ENCODE data around the gene RIC8A.
"Not testable (repeated sequence)": the region's sequence is repeated elsewhere in the genome, so short reads cannot be mapped to it uniquely, and the experiment has no call there.

The RIC8A gene

DNA sequence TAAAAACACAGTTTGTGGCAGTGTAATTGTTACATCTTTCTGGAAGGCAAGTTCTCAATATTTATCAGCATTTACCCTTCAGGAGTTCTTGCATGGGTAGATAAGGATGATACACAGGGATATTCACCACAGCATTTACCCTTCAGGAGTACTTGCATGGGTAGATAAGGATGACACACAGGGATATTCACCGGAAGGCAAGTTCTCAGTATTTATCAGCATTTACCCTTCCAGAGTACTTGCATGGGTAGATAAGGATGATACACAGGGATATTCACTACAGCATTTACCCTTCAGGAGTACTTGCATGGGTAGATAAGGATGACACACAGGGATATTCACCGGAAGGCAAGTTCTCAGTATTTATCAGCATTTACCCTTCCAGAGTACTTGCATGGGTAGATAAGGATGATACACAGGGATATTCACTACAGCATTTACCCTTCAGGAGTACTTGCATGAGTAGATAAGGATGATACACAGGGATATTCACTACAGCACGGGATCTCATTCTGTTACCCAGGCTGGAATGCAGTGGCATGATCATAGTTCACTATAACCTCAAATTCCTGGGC, 13.2 kb downstream of the RIC8A start:
- DNase-seq (ENCODE audit: low read depth): not testable (repeated sequence)

GRCh38 chr11:221539-221938, 14.0 kb downstream of the RIC8A start:
- DNase-seq (ENCODE audit: low read depth): no peak

GRCh38 chr11:221998-222789, 14.7 kb downstream of the RIC8A start:
- no peak for DNase-seq (ENCODE audit: low read depth)

DNA sequence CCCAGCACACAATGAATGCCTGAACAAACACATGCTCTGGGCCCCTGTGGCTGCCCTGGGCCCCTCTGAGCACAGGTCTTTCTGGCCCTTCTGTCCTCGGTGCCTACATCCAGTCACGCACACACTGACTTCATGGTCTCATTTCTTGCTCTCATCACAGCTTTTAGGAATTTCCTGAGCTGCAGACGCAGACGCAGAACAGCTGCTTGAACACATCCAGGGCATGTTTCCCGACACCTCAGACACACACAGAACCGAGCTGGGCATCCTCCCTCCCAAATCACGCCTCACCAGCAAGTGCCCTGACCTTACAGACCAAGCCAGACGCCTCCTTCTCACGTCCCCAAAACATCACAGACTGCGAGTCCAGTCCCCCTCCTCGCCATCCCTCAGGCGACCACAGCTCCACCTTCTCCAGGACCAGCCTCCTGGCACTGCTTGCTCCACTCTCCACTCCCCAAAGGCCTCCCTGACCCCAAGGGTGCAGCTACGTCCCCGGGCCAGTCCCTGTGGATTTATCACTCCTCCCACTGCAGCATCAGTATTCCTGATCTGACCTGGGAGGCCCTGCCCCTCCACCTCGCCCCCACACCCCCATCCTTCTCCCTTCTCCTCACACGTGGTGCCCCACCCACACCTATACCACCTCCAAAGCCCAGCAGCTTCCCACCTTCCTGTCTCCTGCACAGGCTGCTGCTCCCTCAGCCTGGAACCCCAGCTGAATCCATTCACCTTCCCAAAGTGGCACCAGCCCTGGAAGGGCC, 15.7 kb downstream of the RIC8A start:
- DNase-seq (ENCODE audit: low read depth): no peak

- no peak for DNase-seq (ENCODE audit: low read depth)
Measured at GRCh38 chr11:223884-224283, 16.4 kb downstream of the RIC8A start.

GRCh38 chr11:224424-224823, 16.9 kb downstream of the RIC8A start:
- DNase-seq (ENCODE audit: low read depth): no peak

DNA sequence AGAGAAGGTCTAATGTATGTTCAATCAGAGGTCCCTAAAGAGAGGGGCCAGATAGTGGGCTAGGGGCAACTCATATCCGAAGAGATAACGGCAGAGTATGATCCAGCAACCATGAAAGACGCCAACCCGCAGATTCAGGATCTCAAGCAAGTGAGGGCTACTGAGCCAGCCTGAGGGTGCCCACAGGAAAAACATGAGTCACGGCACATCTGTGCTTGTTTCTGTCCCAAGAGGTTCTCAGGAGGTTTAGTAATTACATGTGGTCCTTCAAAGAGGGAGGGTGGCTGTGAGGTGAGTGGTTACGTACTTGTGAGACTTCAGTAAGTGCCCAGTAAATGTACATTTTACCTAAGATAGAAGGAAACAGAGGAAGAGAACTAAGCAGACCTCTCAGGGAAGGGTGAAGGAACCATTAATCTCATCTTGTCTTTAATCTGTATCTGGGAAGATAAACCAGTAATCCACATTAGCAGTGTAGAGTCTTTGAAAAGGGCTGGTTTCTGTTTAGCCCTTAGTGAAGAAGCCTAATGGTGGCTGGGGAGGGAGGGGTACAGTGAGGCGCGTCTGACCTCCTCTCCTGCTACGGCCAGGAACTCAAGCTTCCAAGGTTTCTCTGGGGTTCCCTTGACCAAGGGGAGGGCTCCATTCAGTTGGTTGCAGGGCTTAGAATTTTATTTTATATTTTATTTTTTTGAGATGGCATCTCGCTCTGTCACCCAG, 18.4 kb downstream of the RIC8A start:
- no peak for DNase-seq (ENCODE audit: low read depth)

DNA sequence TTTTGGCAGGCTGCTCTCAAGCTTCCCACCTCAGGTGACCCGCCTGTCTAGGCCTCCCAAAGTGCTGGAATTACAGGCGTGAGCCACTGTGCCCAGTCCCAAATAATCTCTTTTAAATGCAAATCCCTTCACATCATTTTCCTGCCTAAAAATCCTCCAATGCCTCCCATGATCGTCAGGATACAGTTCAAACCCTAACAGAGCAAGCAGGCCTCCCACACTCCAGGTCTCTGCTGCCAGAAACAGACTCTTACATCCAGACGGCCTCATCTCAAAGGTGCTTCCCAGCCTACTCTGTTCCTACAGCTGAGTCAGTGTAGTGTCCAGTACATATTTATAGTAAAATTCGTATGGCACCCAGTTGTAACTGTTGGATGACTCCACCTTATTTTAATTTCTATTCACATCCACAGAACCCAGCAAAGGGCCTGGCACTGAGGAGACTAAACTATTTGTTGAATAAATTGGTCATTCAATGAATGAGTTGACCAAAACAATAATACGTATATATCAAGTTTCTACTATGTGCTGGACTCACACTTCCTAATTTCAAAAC, 20.4 kb downstream of the RIC8A start:
- DNase-seq (ENCODE audit: low read depth): no peak

- DNase-seq (ENCODE audit: low read depth): no peak
Measured at GRCh38 chr11:230431-230830, 22.9 kb downstream of the RIC8A start.

DNA sequence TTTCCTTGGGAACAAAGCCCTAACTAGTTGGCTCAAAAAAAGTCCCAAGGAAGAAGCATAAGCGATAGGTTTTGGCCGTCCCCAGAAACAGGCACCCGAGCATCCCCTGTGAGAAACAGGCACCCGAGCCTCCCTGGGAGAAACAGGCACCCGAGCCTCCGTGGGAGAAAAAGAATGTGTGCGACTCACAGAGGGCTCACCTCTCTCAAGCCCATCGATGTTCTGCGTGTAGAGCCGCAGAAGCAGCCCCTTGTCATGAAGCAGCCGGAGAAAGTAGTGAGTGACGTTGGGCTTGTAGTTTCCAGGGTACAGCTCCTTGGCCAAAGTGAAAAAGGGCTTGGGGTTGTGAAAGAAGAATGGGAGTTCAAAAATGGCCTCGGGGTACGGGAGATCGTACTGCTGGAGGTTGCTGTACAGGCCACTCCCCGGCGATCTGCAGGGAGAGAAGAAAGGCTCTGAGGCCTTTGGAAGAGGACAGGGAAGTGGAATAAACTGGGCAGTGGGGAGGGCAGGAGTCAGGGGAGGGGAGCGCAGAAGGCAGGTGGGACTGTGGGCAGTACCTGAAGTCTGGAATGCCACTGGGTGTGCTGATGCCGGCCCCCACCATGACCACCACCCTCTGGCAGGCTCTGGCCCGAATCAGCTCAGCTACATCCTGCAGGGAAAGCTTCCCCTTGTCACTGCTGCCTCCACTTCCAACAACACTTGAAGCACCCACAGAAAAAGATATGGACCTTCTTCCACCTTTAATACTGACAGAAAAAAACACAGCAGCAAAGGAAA, 25.5 kb downstream of the RIC8A start:
- DNase-seq (ENCODE audit: low read depth): no peak

GRCh38 chr11:235180-235579, 27.7 kb downstream of the RIC8A start:
- no peak for DNase-seq (ENCODE audit: low read depth)

- peak; percentile 43 for DNase-seq (ENCODE audit: low read depth)
Measured at GRCh38 chr11:235609-235996, 28.1 kb downstream of the RIC8A start.

DNA sequence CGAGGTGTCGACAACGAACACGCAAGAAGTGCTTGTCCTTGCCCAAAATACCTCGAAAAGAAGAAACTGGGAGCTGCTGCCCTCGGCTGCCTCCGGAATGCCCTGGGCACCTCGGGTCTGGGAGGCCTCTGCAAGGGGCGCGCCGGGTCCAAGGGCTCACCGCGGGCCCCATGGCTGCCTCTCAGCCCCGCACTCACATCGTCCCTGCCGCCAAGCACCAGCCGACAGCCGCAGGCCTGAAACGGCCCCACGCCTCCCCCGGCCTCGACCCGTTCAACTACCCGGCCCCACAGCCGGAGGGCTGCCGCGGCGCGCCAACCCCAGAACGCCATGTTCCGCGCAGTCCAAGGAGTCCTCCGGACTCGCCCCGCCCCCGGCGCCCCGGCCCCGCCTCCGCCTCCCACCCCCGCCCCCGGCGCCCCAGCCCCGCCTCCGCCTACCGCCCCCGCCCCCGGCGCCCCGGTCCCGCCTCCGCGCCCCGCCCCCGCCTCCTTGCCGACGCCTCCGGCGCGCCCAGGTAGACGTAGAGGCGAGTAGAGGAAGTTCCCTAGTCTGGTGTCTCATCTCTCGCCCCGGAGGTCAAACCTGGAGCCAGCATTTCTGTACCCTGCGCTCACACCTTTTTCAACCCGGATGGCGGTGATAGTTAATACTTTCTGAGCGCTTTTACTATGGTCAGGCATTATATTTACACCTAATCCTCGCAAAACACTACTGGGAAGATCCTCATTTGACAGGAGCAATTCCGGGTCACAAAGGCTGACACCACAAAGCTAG, 28.7 kb downstream of the RIC8A start, which contains the start of gene SIRT3:
SIRT3 (minus strand) TSS at position 346 of the 777 bp plus-strand sequence; CDS start at position 332, 14 bp downstream.
- peak; percentile 60 for DNase-seq (ENCODE audit: low read depth)

- peak; percentile 79 for DNase-seq (ENCODE audit: low read depth)
Measured at GRCh38 chr11:236774-237767, 29.6 kb downstream of the RIC8A start, which contains the start of gene PSMD13. Gene PSMD13, plus strand, starts transcription at chr11:236976. Its CDS starts 74 bp downstream, at chr11:237050.

- DNase-seq (ENCODE audit: low read depth): not testable (repeated sequence)
Measured at GRCh38 chr11:238346-238745, 30.8 kb downstream of the RIC8A start.

- no peak for DNase-seq (ENCODE audit: low read depth)
Measured at GRCh38 chr11:240315-240714, 32.8 kb downstream of the RIC8A start.

GRCh38 chr11:241634-242033, 34.1 kb downstream of the RIC8A start:
- DNase-seq (ENCODE audit: low read depth): no peak

- no peak for DNase-seq (ENCODE audit: low read depth)
Measured at GRCh38 chr11:244376-244775, 36.9 kb downstream of the RIC8A start.

DNA sequence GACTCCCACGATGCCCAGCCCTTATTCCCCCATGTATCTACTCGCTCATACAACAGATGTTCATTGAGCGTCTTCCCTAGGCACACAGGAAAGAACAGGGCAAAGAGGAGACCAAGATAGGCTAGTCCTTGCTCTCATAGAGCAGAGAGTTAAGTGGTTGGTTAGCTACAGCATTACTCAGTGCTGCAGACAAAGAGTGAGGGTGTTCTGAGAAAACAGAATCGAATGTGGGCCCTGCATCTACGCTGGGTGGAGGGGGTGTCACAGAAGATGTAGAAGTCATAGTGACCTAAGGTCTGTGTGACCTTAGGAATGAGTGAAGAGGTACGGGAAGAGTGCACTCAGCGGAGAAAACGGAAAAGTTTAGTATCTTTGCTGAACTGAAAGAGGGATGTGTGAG, 41.6 kb downstream of the RIC8A start:
- no peak for DNase-seq (ENCODE audit: low read depth)

All from stimulated activated CD8-positive, alpha-beta memory T cell treated with anti-CD3 and anti-CD28 coated beads, Interleukin-15, amount 100 ng/mL, for 24 hours (primary cell).